ENCODE measurements around the gene TLDC2.
A peak's percentile ranks its signal among the peaks of the same experiment; 100 is the strongest.

Gene TLDC2

GRCh38 chr20:36875702-36876472, at the start of gene TLDC2:
TLDC2 (plus strand) TSS chr20:36876138; CDS start chr20:36876175, 37 bp downstream.
- no peak within 1 kb of the TSS for H3K4me3 ChIP-seq (ENCODE audit: low read depth, low read length)
- TF ChIP-seq CTCF (IDR thresholded peaks at IDR 0.05; ENCODE audit: low read depth, low read length): no peak

GRCh38 chr20:36826554-36827244, 49.2 kb upstream of the TLDC2 start:
- no peak overlapping the region for H3K4me3 ChIP-seq (ENCODE audit: low read depth, low read length)
- no peak for TF ChIP-seq CTCF (IDR thresholded peaks at IDR 0.05; ENCODE audit: low read depth, low read length)

GRCh38 chr20:36827541-36828279, 48.2 kb upstream of the TLDC2 start:
- no peak for TF ChIP-seq CTCF (IDR thresholded peaks at IDR 0.05; ENCODE audit: low read depth, low read length)
- no peak overlapping the region for H3K4me3 ChIP-seq (ENCODE audit: low read depth, low read length)

GRCh38 chr20:36830791-36831691, 44.9 kb upstream of the TLDC2 start:
- no peak overlapping the region for H3K4me3 ChIP-seq (ENCODE audit: low read depth, low read length)
- peak; percentile 49 for TF ChIP-seq CTCF (IDR thresholded peaks at IDR 0.05; ENCODE audit: low read depth, low read length)

- TF ChIP-seq CTCF (IDR thresholded peaks at IDR 0.05; ENCODE audit: low read depth, low read length): no peak
- no peak overlapping the region for H3K4me3 ChIP-seq (ENCODE audit: low read depth, low read length)
Observed at GRCh38 chr20:36832791-36833190, 43.1 kb upstream of the TLDC2 start.

- TF ChIP-seq CTCF (IDR thresholded peaks at IDR 0.05; ENCODE audit: low read depth, low read length): no peak
- H3K4me3 ChIP-seq (ENCODE audit: low read depth, low read length): no peak overlapping the region
Observed at GRCh38 chr20:36833275-36834020, 42.5 kb upstream of the TLDC2 start.
